ENCODE data around the gene NCKAP5.

Gene NCKAP5

DNA sequence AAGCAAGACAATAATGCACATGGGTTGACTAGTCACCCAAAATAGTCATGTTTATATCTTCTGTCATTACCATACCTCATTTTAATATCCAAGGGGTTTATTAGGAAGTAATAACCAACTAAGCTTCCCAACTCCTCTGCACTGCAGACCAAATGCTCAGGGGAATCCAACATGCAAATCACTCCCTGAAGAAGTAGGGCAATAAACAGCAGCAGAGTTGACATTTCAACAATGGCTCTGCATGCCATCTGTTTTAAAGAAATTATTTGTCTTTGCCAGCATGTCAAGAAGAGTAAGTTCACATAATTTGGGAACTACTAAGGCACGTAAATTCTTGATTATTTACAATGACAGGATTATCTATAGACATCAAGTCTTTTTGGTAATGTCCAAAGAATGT is 813.9 kb downstream of the NCKAP5 start:
- DNase-seq (ENCODE audit: low spot score), result no peak

DNA sequence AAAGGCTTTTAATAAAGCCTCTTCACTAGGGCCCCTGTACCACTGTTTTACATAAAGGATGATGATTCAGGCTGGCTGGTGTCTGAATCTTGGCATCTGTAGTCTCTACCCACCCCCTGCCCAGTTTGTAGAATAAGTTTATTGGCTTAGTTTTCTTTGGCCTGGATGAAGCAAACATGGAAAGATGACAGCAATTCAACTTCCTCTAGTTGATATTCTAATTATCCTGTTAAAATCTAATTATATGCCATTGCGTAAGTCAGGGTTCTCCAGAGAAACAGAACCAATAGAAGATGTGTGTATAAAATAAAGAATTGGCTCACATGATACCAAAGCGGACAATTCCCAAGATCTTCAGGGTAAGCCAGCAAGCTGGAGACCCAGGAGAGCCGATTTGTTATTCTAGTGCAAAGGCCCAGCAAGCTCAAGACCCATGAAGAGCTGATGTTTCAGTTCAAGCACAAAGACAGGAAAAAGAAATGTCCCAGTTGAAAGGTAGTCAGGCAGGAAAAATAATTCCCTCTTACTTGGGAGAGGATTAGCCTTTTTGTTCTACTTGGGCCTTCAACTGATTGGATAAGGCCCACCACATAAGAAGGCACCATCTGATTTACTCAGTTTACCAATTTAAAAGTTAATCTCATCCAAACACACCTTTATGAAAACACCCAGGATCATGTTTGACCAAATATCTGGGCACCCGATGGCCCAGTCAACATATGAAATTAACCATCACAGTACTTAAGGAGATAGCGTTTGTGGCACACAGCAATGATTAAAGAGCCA is 815.6 kb downstream of the NCKAP5 start:
- DNase-seq (ENCODE audit: low spot score), result no peak

- DNase-seq (ENCODE audit: low spot score), result no peak
These were observed 816.4 kb downstream of the NCKAP5 start for GRCh38 chr2:132751836-132752235.

GRCh38 chr2:132750606-132751005 is 817.7 kb downstream of the NCKAP5 start:
- no peak for DNase-seq (ENCODE audit: low spot score)

DNA sequence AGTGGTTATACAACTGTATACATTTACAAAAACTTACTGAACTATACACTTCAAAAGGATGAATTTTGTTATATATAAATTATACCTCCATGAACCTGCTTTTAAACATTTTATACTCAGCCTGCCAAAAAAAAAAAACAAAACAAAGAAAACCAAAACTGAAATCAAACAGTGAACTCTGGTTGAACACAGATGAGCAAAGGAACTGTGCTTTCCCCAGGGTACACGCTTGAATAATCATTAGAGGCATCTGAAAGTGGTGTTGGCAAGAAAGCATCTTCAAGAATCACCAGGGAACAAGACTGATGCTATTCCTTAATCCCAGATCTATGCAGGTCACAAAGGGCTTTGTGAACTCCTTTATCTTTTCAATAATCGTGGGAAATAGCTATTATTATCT is 821.2 kb downstream of the NCKAP5 start:
- no peak for DNase-seq (ENCODE audit: low spot score)

GRCh38 chr2:132741754-132742153 is 826.5 kb downstream of the NCKAP5 start:
- no peak for DNase-seq (ENCODE audit: low spot score)

GRCh38 chr2:132740081-132740720 is 828.1 kb downstream of the NCKAP5 start:
- DNase-seq (ENCODE audit: low spot score), result no peak

- no peak for DNase-seq (ENCODE audit: low spot score)
These were observed 830.0 kb downstream of the NCKAP5 start for GRCh38 chr2:132738223-132738622.

DNA sequence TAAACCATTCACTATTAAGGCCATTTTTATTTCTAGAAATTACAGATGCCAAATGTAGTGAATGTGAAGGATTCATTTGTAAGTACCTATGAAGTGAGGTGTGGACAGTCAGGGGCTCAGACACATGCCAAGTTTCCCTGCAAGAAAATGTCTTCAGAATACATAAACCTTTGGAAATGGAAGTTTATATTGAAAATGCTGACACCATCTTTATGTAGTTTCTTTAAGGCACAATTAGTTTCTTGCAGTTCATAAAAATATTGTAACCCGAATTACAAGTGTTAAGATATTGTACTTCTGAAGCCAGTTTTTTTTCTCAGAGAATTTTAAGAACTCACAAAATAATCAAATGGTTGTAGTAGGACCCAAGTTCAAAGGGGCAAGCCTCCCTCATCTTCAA is 832.2 kb downstream of the NCKAP5 start:
- no peak for DNase-seq (ENCODE audit: low spot score)

DNA sequence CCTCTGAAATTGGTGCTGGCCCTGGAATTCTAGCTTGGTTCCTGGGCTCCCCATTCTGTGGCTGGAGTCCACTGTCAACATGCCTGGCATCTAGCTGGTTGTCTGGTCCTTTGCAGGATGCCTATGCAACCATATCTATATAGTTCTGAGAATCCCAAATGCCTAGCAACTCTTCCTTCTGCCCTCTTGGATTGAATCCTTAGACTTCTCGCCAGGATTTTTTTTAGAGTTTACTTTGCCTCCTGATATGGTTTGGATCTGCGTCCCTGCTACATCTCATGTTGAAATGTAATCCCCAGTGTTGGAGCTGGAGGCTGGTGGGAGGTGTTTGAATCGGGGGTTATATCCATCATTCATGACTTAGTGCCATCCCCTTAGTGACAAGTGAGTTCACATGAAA is 833.3 kb downstream of the NCKAP5 start:
- no peak for DNase-seq (ENCODE audit: low spot score)

- no peak for DNase-seq (ENCODE audit: low spot score)
These were observed 835.2 kb downstream of the NCKAP5 start for GRCh38 chr2:132733094-132733493.

DNA sequence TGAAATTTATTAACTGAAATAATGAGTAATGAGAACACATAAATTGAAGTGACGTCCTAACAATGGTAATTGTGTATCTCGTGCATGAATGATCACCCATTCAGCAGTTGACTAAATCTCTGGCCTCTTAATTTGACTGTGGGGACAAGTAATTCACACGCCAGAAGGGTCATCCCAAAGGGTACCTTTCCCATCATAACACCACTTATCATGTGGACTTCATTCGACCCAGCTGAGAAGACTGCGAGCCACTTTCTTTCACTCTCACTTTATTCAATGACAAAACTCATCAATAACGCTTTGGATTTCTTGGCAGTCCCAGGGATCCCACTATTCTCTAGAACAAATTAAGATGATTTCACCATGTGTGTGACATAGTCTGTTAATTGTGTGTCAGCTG is 835.6 kb downstream of the NCKAP5 start:
- DNase-seq (ENCODE audit: low spot score), result no peak

- DNase-seq (ENCODE audit: low spot score), result no peak
These were observed 836.8 kb downstream of the NCKAP5 start for GRCh38 chr2:132731441-132731840.

- DNase-seq (ENCODE audit: low spot score), result no peak
These were observed 837.7 kb downstream of the NCKAP5 start for GRCh38 chr2:132730611-132731010.

GRCh38 chr2:132729522-132729921 is 838.7 kb downstream of the NCKAP5 start:
- DNase-seq (ENCODE audit: low spot score), result no peak

GRCh38 chr2:132726155-132726554 is 842.1 kb downstream of the NCKAP5 start:
- no peak for DNase-seq (ENCODE audit: low spot score)

DNA sequence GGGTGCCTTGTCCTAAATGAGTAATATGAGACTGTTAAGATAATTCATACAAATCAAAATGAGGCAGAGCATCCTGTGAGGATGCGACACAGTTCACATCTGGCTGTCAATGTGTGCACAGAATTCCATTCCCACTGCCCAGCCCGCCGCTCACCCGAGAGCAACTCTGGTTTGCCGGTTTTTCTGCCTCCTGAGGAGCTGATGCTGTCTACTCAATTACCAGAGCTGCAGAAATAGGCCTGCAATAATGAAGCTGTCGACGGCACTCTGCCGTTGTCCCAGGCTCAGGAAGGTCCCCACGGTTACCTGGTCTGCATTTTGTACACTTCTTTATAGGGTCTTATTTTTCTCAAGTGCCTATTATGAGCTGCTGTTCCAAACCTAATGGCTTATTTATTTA is 842.5 kb downstream of the NCKAP5 start:
- no peak for DNase-seq (ENCODE audit: low spot score)

DNA sequence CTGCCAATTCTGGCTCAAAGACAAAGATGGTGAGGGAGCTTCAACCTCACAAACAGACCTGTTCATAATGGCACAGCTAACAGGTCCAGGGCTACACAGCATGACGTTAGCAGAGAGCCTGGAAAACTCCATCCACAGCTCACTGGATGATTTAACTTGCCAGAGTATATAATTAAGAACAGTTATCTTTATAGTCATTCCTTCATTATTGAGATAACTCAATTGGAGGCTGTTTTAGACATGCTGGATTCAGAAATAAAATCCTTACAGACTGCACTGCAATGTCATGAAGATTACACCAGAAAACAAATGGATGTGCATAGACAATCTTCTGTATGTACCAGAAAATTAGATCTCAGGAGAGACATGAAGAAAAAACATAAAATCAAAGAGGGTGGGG is 843.1 kb downstream of the NCKAP5 start:
- no peak for DNase-seq (ENCODE audit: low spot score)

DNA sequence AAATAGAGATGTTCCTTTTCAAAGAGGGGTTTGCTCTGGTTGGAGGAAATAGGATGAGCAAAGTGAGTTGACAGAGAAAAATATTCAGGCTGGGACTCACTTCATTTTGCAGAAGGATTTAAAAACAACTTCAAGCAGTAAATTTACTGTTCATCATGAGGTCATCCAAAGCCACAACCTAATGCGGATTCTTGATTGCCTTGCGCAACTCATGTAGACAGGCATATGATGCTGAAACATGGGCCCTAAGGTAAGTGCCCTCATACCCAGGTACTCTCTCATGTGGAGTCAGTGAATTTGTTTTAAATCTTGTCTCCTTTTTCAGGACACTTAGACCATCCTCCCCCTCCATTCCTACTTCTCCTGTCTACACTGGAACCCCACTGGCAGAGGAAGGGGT is 846.3 kb downstream of the NCKAP5 start:
- DNase-seq (ENCODE audit: low spot score), result no peak

- no peak for DNase-seq (ENCODE audit: low spot score)
These were observed 847.9 kb downstream of the NCKAP5 start for GRCh38 chr2:132720393-132720792.

DNA sequence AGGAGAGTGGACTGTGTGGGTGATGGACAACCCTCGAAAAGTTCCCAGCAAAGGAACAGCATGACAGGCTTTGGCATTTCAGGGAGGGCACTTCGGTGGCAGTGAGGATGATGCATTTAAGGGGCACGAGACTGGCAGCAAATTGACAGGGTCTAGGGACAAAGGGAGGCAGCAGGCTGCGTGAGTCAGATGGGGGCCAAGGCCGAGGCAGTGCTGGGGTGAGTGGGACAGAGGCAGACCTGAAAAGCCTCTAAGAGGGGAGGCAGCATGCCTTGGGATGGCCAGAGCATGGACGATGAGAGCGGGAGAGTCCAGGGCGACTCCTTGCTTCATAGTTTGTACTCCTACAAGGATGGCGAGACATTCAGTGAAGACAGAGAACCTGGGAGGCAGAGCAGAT is 848.8 kb downstream of the NCKAP5 start:
- no peak for DNase-seq (ENCODE audit: low spot score)

- DNase-seq (ENCODE audit: low spot score), result no peak
These were observed 851.3 kb downstream of the NCKAP5 start for GRCh38 chr2:132716954-132717353.

DNA sequence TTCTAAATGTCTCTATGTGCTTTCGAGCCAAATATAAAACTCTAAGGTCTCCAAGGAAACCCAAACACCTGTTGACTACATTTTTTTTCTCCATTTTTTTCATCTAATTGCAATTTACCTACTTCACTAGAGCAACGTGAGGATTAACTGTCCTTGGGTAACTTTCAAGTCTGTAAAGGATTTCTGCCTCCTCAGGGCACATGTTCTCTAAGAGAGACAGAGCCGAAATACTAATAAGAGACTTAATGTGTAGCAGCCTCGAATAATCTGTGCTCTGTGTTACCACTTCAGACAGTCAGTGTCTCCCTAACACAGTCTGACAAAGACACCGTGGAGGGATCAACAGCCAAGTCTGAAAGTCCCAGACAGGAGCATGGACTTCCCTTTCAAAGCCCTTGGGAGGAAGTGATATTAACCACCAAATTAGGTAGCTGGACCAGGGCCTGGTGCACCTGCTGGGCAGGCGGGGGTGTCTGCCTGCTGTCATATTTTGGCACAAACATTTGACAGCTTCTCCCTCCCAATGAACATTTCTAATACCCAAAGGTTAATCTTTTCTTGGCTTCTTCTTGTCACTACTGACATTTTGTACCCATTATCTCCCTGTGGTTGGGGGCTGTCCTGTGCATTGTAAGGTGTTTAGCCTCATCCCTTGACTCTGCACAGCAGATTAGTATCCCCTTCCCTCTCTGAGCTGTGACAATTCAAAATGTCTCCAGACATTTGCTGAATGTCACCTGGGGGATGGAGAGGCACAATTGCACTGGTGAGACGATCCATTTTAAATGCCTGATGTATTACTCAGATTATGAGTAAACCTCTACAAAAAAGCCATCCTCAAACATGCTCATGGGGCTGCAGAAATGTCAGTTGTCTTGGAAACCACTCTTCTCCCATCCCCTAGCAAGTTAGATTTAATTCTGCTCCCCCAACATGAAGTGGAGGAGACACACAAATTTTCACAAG is 852.6 kb downstream of the NCKAP5 start:
- DNase-seq (ENCODE audit: low spot score), result no peak
